ENCODE measurements around the gene PNPLA3.

Gene PNPLA3

DNA sequence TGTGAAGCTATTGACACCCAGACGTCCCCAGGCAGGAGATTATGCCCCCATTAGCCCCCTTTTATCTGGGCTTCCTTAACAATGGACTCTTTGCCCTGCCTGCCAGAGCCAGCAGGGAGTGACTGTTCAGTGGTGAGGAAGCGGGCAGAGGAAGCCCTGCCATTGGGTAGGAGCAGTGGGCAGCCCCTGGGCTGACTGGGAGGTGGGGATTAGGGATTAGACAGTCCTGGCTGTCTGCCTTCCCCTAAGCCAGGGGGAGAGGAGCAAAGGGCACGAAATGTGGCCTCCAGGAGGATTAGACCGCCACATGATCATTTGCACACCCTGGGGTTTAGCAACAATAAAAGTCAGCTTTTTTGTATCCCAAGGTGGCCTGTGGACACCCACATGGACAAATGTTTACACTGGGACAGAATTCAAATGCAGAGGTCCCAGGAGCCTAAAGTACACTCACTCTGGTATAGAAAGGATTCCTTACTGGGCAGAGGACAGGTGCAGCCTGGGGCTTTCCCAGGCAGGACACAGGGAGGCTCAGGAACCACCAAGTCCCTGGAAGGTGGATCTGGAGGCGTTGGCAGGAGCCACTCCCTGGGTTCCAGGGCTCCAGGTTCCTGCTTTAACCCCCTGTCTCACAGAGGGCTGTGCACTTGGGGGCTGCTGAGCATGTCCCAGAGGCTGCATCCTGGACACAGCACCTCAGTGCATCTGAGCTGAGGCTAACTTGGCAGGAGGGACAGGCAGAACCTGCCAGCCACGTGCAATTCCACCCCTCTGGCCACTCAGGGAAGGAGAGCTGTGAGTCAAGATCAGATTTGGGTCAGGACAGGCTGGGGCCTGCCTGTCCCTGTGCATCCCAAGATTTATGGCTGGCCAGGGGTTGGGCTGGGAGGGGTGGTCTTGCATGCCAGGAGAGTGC is 2.1 kb downstream of the PNPLA3 start:
- TF ChIP-seq CTCF (IDR thresholded peaks at IDR 0.05; ENCODE audit: low read length, missing control alignments): no peak
- DNase-seq (ENCODE audit: low read depth): peak; percentile 11
- peak overlapping the region; percentile 74 for H3K4me3 ChIP-seq (replicated peaks; ENCODE audit: low read depth, low read length)

DNA sequence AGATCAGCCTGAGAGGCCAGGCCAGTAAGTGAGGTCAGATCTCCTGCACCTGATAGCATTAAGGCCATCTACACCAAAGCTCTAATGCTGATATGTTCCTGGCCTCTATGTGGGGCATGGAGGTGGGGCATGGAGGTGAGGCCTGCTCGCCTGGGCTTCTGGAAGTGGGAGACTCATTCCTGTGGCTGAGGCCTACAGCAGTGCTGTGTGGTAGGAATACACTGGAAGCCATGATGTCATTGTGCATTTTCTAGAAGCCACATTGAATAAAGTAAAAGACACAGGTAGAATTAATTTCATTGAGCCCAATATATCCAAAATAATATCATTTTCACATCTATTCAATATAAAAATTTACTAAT is 2.7 kb downstream of the PNPLA3 start:
- no peak for DNase-seq (ENCODE audit: low read depth)
- no peak for TF ChIP-seq CTCF (IDR thresholded peaks at IDR 0.05; ENCODE audit: low read length, missing control alignments)
- no peak overlapping the region for H3K4me3 ChIP-seq (replicated peaks; ENCODE audit: low read depth, low read length)

DNA sequence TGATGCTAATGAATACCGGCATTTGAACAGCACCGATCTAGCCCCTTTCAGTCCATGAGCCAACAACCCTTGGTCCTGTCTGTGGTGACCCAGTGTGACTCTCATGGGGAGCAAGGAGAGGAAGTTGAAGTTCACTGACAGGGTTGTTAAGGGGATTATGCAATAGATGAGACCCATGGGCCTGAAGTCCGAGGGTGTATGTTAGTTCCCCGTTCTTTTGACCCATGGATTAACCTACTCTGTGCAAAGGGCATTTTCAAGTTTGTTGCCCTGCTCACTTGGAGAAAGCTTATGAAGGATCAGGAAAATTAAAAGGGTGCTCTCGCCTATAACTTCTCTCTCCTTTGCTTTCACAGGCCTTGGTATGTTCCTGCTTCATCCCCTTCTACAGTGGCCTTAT is 4.9 kb downstream of the PNPLA3 start:
- TF ChIP-seq CTCF (IDR thresholded peaks at IDR 0.05; ENCODE audit: low read length, missing control alignments): no peak
- no peak for DNase-seq (ENCODE audit: low read depth)
- H3K4me3 ChIP-seq (replicated peaks; ENCODE audit: low read depth, low read length): no peak overlapping the region

DNA sequence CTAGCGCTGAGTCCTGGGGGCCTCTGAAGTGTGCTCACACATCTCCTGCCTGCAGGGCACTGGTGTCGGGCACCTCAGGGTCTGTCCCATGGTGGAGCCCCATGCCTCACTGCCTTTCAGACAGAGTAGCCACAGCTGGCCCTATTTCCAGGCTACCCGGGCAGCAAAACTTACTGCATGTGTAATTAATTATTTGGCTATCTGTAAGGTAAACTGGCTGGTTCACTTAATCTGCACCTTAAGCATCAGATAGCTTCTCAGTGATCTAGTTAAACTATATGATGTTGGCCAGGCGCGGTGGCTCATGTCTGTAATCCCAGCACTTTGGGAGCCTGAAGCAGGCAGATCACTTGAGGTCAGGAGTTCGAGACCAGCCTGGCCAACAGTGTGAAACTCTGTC is 5.3 kb downstream of the PNPLA3 start:
- DNase-seq (ENCODE audit: low read depth): no peak
- TF ChIP-seq CTCF (IDR thresholded peaks at IDR 0.05; ENCODE audit: low read length, missing control alignments): no peak
- no peak overlapping the region for H3K4me3 ChIP-seq (replicated peaks; ENCODE audit: low read depth, low read length)

DNA sequence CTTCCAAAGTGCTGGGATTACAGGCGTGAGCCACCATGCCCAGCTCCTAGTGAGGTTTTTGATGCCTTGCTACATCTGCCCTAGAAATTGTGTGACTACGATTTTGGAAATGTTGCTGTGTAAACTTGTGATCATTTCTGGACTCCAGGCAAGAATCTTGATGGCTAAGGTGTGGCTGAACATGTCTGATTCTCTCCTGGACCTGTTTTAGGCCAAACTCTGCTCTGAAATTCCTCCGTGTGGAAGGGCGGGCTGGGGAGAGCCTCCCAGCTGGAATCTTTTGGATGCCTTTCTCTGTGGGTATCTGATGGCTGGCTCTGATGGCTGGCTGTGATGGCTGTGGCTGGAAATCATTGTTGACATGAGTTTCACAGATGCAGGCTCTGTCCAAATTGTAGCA is 8.2 kb downstream of the PNPLA3 start:
- no peak for TF ChIP-seq CTCF (IDR thresholded peaks at IDR 0.05; ENCODE audit: low read length, missing control alignments)
- DNase-seq (ENCODE audit: low read depth): no peak

DNA sequence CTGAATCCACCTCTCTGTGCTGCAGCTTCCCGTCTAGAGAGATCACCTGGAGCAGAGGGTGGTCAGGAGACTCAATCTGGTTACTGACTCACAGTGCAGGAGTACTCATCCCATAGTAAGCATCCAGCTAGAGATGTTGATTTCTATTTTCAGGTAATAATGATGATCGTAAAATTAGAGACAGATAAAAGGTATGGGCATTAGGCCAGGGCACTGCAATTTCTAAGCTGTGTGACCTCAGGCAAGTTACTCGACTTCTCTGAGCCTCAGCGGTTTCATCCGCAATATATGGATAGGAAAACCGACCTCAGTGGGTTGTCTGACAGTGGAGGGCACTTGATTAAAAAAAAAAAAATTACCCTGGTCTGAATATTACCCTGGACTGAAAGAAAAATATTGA is 17.8 kb downstream of the PNPLA3 start:
- TF ChIP-seq CTCF (IDR thresholded peaks at IDR 0.05; ENCODE audit: low read length, missing control alignments): no peak
- H3K4me3 ChIP-seq (replicated peaks; ENCODE audit: low read depth, low read length): no peak overlapping the region
- DNase-seq (ENCODE audit: low read depth): no peak

More for the DNA sequence above, 8.2 kb downstream of the PNPLA3 start:
- H3K4me3 ChIP-seq (replicated peaks; ENCODE audit: low read depth, low read length): no peak overlapping the region
